A549 (cell line): ENCODE results near the gene PTPA.

ENCODE experiments used
- POLR2A ChIP-seq: IDR thresholded peaks from 2 replicates; pipeline ENCODE4 v1.6.1; 2012; ENCODE audit warnings: mild to moderate bottlenecking, low read length
- RCOR1 ChIP-seq: fragments of 150-350 bp; IDR thresholded peaks from 2 replicates; pipeline ENCODE4 v1.6.1; 2014; ENCODE audit warnings: antibody characterized with exemption, low read length, low read depth
- ZC3H11A ChIP-seq: fragments of 450-650 bp; IDR thresholded peaks from 2 replicates; pipeline ENCODE4 v1.6.1; 2014; ENCODE audit warnings: antibody characterized with exemption, mild to moderate bottlenecking
- TF ChIP-seq, protein P1 (sequence below): IDR thresholded peaks from 2 replicates; pipeline ENCODE4 v1.6.1; 2012
- TF ChIP-seq, protein P2 (sequence below): IDR thresholded peaks from 2 replicates; pipeline ENCODE4 v1.6.1; 2012

DNA sequence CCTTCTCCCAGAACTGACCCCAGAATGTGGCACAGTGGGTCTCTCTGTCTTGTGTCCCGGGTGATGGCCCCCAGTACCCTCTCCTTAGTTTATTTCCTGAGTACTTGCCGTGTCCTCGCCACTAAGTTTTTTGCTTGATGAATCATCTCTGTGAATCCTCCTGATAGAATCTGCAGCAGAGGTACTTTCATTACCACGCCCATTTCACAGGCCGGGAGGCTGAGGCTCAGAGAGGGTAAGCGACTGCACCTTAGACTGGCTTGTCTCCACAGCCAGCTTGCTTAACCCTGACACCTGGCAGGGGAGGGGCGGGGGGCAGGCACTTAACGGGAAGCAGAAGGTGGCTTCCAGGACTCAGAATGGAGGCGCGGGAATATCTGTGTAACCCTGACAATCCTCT, 74.8 kb downstream of the PTPA start:
- TF ChIP-seq POLR2A (no peak), RCOR1 (no peak), ZC3H11A (no peak)
- TF ChIP-seq, protein P1, sequence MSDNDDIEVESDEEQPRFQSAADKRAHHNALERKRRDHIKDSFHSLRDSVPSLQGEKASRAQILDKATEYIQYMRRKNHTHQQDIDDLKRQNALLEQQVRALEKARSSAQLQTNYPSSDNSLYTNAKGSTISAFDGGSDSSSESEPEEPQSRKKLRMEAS = 0 out of 2 replicates have a peak, but pooled peaks have one; percentile 10
- TF ChIP-seq, protein P2, sequence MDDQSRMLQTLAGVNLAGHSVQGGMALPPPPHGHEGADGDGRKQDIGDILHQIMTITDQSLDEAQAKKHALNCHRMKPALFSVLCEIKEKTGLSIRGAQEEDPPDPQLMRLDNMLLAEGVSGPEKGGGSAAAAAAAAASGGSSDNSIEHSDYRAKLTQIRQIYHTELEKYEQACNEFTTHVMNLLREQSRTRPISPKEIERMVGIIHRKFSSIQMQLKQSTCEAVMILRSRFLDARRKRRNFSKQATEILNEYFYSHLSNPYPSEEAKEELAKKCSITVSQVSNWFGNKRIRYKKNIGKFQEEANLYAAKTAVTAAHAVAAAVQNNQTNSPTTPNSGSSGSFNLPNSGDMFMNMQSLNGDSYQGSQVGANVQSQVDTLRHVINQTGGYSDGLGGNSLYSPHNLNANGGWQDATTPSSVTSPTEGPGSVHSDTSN = no peak
